ENCODE measurements around the gene COL5A1.

COL5A1 gene

DNA sequence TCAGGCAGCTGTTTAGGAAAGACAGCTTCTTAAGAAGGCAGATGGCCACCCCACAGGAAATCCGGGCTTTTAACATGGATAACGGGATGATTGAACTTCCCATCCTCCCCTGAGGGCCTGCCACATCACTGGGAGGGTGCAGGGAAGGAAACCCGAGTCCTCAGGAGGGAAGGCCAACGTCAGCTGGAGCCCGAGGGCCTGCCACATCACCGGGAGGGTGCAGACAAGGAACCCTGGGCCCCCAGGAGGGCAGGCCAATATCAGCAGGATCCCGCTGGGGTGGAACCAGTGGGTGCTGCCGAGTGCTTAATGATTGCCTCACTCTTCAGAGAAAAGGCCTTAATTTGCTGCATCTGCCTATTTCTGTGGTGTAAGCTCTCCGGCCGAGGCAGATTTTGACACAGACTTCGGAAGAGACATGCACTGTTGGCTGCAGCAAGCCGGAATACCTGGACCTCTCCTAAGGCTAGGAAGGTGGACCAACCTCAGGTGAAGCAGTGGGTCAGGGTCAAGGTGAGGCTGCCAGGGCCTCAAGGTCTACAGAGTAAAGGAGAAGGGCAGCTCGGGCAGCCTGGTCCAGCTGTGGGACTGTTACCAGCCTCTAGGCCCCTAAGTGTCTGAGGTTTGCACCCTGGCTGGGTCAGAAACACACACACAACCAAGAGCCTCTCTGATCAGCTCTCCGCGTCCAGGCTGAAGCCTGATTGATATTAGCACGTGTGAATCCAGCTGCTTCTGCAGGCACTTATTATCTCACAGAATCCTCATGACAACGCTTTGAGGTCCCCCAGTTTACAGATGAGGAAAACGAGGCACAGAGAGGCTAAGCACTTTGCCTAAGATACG is 14.8 kb upstream of the COL5A1 start:
- DNase-seq = no peak

DNA sequence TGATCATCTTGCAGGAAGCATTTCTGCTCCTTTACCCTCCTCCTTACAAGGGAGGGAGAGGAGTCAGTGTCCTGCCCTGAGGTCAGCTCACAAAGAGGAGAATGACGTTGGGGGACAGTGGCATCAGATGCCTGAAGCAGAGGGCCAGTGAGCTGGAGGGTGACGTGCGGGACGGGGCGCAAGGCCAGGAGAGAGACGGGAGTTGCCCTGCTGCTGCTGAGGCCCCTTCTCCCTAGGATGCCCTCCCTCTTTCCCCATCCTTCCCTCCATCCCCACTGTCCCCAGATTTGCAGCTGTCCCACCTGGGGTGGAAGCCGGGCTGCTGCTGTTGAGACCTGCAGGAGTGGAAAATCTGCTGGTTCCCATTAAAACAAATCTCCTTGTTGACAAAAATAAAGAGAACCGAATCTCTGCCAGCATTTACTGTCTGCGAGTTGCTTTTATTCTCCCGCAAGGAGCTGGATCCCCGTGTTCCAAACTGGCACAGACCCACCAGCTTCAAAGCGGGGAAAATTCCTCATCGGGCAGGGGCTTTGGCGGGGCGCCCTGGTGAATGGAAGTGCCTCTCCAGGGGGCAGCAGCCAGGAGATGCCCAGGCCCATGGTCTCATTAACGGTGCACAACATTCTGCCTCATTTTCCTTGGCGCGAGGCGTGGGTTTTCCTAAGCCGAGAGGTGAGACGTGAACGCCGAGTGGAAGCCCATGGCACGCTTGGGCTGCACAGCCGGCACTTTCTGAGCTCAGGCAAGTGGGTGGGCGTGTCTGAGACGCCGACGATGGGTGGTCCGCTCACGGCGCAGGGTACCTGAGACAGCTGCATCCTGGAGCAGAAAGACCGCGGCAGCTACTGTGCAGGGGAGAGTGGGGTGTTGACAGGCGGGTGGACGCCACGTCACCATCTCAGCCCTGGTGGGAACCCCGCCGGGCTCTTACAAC is 13.9 kb upstream of the COL5A1 start:
- no peak for DNase-seq

DNA sequence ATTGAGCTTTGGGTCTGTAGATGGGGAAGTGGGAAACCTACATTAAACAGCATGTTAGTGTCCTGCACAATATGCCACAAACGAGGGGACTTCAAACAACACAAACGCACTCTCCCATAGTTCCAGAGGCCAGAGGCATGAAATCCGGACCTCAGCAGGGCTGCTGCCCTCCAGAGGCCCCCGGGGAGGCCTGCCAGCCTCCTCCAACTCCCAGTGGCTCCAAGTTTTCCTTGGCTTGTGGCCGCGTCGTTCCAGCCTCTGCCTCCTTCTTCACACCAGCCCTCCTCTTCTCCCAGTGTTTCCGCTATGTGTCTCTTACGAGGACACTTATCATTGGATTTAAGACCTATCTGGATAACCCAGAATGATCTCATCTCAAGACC is 13.3 kb upstream of the COL5A1 start:
- no peak for DNase-seq

GRCh38 chr9:134629061-134629585 is 12.5 kb upstream of the COL5A1 start:
- DNase-seq = no peak

GRCh38 chr9:134629586-134630392 is 11.8 kb upstream of the COL5A1 start:
- no peak for DNase-seq

DNA sequence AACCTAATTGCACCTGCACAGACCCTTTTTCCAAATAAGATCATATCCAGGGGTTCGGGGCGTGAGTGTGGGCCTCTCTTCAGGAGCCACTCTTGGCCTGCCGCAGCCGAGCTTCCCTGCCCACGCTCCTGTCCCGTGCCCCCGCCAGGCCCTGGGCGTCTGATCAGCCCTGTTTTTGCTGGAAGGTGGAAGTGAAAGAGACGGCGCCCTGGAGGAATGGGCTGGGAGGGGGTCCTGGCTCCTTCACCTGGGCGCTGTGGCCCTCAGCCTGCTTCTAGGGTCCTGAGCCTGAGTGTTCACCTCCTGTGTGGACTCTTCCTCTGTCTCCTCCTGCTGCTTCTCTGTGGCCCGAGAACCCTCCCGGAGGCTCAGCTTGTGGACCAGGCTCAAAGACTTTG is 11.2 kb upstream of the COL5A1 start:
- DNase-seq = no peak

DNA sequence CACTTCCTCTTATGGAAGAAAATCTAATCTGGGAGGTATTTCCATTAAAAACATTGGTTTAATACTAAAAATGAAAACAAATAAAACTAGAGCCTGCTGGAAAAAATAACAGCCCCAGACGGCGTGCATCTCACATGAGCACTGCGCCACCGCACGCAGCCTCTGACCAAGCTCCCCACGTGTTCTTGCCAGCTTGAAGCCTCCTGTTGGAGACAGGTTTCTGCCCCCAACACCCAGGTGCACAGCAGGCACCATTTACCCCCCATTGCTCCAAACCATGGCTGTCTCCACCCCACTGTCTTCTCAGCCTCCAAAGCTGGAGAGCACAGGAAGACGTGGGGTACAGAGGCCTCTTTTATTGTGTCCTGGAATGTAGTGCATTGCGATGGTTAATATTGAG is 10.7 kb upstream of the COL5A1 start:
- DNase-seq = no peak

- no peak for DNase-seq
These were observed 9.7 kb upstream of the COL5A1 start for GRCh38 chr9:134631881-134632280.

DNA sequence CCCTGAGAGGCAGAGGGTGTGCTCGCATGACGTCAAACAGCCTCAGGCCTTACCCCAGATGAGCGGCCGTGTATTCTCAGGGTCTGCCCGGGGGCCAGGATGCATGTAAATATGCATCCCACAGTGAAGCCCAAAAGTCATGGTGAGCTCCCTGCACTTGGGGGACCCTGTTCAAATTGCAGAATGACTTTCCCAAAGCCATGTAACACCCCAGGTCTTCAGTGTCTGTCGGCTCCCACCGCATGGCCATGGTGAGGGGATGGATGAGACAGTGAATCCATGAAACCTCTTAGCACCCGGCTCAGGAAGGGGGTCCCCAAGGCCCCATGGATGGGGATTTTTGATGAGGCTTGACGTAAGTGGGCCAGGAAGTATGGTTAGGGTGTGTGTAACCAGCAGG is 9.3 kb upstream of the COL5A1 start:
- no peak for DNase-seq

GRCh38 chr9:134633362-134634142 is 8.1 kb upstream of the COL5A1 start:
- DNase-seq = no peak

DNA sequence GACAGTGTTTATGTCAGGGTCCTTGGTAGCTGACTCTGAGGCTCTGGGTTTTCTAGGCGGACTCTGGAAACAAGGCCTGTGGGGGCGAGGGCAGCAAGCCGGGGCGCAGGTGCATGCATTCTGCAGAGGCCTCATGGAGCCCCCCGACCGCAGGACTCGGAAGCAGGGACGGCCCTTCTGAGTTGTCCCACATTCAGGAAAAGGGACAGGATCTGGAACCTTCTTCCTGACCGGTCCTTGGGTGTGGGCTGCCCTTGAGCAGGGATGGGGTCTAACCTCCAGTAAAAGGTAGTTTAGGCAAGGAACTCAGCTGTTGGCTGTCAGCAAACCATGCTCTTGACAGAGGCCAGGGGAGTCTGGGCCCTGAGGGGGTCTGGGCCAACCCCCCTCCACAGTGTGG is 7.4 kb upstream of the COL5A1 start:
- DNase-seq = no peak

DNA sequence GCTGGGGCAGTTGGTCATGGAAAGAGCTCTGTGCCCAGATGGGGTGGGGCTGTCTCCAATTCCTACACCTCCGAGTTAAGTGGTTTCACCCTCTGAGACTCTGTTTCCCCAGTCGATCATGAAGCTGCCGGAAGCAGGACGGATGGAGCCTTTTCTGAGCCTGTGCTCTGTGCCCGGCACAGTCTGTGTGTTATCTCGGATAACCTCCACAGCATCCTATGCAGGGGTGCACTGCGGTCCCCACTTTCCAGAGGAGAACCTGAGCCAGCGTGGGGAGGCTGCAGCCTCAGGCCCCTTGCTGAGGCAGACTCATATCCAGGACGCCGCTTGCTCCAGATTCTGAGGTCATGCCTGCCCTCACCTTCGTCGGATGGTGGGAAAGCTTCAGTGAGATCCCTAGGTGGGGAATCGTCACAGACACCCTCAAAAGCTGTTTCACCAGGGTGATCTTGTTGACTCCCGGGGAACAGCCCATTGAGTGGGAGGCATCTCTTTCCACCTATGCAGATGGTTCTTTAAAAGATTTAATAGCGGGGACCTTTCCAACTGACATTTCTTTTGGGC is 6.9 kb upstream of the COL5A1 start:
- DNase-seq = no peak

DNA sequence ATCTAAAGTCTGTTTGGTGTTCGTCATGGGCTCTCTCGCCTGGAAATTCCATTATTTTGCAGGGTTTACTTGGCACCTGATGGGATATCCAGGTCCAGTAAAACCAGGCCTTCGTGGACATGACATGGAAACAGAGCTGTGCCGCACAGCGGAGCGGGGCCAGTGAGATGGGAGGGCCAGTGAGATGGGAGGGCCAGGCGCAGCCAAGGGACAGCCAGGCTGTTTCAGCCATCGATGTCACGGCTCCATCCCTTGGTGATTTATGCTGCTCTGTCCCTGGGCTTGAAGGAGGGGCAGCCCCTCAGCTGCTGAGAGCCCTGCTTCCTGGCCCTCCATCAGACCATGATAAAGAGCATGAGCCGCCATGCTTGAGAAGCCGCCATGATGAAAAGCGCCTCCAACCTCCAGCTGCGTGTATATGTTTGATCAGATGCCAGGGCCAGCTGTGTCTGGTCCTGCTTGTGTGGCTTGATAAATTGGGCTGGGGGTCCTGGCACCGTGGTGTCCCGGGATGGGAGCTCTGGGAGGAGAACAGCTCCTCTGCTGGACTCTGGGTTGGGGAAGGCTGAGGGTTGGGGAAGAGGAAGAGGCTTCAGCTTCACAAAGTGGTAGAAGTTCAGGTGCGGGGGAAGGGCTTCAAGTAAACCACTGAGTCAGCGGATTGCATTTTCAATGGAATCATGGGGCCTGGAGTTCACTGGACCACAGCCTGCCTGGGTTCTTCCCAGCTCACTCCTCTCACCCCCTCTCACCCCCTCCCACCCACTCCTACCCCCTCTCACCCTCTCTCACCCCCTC is 6.1 kb upstream of the COL5A1 start:
- DNase-seq = no peak

DNA sequence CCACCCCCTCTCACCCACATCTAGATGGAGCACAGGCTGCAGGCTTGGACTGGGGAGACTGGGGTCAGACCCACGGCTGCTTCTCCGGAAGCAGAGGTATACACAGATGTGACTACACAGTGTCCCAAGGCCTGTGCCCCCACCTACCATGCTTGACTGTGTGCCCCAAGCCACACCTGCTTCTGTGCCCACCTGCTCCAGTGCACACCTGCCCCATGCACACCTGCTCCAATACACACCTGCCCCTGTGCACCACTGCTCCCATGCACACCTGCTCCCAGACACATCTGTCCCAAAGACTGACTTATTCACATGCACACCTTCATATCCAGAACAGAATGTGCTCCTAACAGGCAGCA is 5.5 kb upstream of the COL5A1 start:
- no peak for DNase-seq

DNA sequence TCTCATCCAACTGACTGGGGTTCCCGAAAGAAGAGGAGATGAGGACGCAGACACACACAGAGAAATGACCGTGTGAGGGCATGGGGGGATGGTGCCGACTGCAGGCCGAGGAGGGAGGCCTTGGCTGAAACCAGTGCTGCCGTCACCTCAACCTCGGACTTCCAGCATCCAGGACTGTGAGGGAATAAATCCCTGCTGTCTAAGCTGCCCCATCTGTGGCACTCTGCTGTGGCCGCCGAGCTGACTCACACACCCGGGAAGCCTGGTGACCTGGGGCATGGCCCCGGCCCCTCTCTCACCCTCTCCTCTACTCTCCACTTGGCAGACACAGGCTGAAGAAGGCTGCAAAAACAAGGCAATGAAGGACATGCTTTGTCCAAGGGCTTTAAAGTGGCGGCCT is 4.4 kb upstream of the COL5A1 start:
- no peak for DNase-seq

DNA sequence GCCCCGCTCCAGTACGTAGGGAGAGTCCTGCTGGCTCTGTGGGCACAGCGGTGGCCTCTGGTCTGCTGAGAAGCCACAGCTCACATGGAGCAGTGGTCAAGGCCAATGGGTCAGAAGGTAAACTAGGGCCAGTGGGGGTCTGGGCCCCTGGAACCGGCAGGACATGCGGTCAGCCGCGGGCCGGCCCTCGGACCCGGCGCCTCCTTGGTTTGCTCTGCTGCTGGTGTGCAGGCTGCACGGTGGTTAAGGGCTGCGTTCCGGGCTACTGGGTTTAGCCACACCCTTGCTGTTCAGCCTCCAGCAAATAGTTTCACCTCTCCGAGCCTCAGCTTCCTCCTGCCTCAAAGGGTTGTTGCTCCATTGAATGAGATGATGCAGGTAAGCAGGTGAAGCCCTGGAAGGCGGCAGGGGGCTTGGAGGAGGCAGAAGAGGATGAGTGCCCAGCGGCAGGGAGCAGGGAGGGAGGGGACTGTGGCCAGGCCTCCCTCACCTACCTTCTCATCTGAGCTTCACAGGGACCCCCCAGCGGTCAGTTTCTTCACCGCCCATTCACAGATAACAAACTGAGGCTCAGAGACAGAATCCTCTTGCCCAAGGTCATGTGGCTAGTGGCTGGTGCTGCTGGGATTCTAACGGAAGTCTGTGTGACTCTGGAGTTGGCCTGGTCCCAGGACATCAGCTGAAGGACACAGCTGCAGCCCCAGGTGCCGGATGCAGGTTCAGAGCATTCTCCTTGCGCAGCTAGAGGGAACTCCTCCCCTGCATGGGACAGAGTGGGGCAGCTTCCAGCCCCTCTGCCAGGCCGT is 3.7 kb upstream of the COL5A1 start:
- no peak for DNase-seq

- DNase-seq = no peak
These were observed 3.0 kb upstream of the COL5A1 start for GRCh38 chr9:134638502-134639090.

- DNase-seq = no peak
These were observed 1.6 kb upstream of the COL5A1 start for GRCh38 chr9:134639994-134640393.

DNA sequence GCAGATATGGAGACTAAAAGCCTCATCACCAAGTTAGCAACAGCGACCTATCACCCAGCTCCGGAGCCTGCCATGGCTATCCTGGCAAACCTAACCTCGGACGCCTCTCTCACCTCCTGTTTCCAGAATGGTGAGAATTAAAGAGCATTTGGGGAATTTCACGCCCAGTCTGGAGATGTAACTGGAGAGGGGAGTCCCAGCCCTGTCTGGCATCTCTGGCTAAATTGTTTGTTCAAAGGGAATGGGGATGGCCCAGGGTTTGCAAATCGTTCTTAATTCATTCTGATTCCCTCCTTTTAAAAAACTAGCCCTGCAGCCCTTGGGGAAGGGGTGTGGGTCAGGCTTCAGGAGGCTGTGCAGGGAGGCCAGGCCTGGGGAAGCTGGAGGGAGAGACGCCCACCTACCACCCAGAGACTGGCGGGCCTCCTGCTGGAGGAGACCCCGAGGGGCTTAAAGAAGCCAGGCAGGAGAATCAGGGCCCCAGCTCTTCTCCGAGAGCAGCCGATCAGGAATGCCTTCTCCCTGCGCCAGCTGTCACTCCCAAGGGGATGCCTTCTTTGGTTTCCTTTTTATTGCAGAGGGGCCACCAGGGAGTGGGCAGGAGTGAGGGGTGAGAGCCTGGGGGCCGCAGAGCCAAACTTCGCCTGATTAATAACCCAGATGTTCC is 964 bp upstream of the COL5A1 start:
- DNase-seq = no peak
